ENCODE results near the gene MAPK14.

DNA sequence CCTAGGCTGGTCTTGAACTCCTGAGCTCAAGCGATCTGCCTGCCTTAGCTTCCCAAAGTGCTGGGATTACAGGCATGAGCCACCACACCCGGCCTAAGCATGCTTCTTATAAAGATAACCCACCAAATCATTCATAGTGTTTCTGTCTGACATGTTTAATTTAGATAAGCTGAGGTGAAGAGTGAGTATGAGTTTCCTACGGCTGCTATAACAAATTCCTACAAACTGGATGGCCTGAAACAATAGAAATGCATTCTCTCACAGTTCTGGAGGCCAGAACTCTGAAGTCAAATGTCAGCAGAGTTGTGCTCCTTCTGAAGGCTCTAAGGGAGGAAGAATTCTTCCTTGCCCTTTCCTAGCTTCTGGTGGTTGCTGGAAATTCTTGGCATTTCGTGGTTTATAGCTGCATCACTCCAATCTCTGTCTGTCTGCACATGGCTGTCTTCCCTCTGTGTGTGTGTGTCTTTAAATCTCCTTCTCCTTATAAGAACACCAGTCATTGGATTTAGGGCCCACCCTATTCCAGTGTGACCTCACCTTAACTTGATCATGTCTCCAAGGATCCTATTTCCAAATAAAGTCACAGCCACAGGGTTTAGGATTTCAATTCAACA, 132.6 kb downstream of the MAPK14 start:
- no peak for TF ChIP-seq CTCF (IDR thresholded peaks at IDR 0.05; ENCODE audit: insufficient read depth, low read length)
- no peak for TF ChIP-seq REST (IDR thresholded peaks at IDR 0.05; ENCODE audit: insufficient replicate concordance, low read depth)
- no peak for TF ChIP-seq POLR2AphosphoS5 (IDR thresholded peaks at IDR 0.05; ENCODE audit: low read depth)
- TF ChIP-seq GABPA (IDR thresholded peaks at IDR 0.05; ENCODE audit: low read depth): no peak
- TF ChIP-seq SPI1 (IDR thresholded peaks at IDR 0.05; ENCODE audit: borderline replicate concordance, low read depth): no peak
